ENCODE measurements around the gene GTF3C6. TPM values are rescaled to one million over a fixed set of nuclear protein-coding genes. Genes with fewer than 3 reads are reported as not detected.

The GTF3C6 gene
- 79.2 to 89.4 TPM (median 84.3 TPM) in 5 replicates for total RNA-seq (2022; extraction: Qiagen RNA extraction; ENCODE audit: low read depth)

GRCh38 chr6:110958329-110959192 is at the start of gene GTF3C6:
GTF3C6 (plus strand) TSS chr6:110958706; CDS start chr6:110958770, 64 bp downstream.

Other genes starting within 250 kb of the GTF3C6 start
- 3.7 to 5.3 TPM (median 4.7 TPM) in 5 replicates for gene CDK19, start 143.2 kb upstream of the GTF3C6 start, total RNA-seq (2022; extraction: Qiagen RNA extraction; ENCODE audit: low read depth)
- 127 to 153 TPM (median 137 TPM) in 5 replicates for gene AMD1, start 83.9 kb upstream of the GTF3C6 start, total RNA-seq (2022; extraction: Qiagen RNA extraction; ENCODE audit: low read depth)
- gene RPF2, start 23.3 kb downstream of the GTF3C6 start, total RNA-seq (2022; extraction: Qiagen RNA extraction; ENCODE audit: low read depth): 26.9 to 37.1 TPM (median 28.9 TPM) in 5 replicates
- gene SLC16A10, start 128.8 kb downstream of the GTF3C6 start, total RNA-seq (2022; extraction: Qiagen RNA extraction; ENCODE audit: low read depth): 0.18 to 0.52 TPM (median 0.33 TPM) in 5 replicates

Data from A549 treated with CpdA at 1 μM for 4 hours (cell line).